ENCODE data around the gene NPR2. TPM values are rescaled to one million over a fixed set of nuclear protein-coding genes. Genes with fewer than 3 reads are reported as not detected.

Gene NPR2
- total and polyA plus RNA-seq, 2 of the 13 experiments (the other 11 are each of a cell fraction or from before 2014, with no cell fraction given), result 7.4 to 9.4 TPM

- TF ChIP-seq TCF12 (IDR thresholded peaks at IDR 0.05) (no peak), TCF12 (CRISPR knock-in tag; IDR thresholded peaks at IDR 0.05) (peak; percentile 61; the same call in 1 of the 2 replicates), ZFP36L2 (CRISPR knock-in tag; IDR thresholded peaks at IDR 0.05) (no peak), ZNF383 (CRISPR knock-in tag; IDR thresholded peaks at IDR 0.05; ENCODE audit: borderline replicate concordance) (no peak), IRF2 (CRISPR knock-in tag; IDR thresholded peaks at IDR 0.05) (peak; percentile 18; the same call in 1 of the 2 replicates), ZNF335 (CRISPR knock-in tag; IDR thresholded peaks at IDR 0.05) (no peak), HNRNPL (IDR thresholded peaks at IDR 0.05; ENCODE audit: low read depth, low read length) (0 out of 2 replicates have a peak, but pooled peaks have one; percentile 42), KMT2B (CRISPR knock-in tag; IDR thresholded peaks at IDR 0.05) (peak; percentile 41; the same call in 1 of the 2 replicates), SALL1 (CRISPR knock-in tag; IDR thresholded peaks at IDR 0.05) (peak; percentile 35), HNRNPLL (IDR thresholded peaks at IDR 0.05; ENCODE audit: low read depth, low read length, poor library complexity, severe bottlenecking) (peak; percentile 75), MYC (CRISPR knock-in tag; IDR thresholded peaks at IDR 0.05; ENCODE audit: borderline replicate concordance) (peak; percentile 85), AFF4 (CRISPR knock-in tag; IDR thresholded peaks at IDR 0.05) (peak; percentile 72; the same call in 1 of the 2 replicates), ZNF224 (CRISPR knock-in tag; IDR thresholded peaks at IDR 0.05) (0 out of 2 replicates have a peak, but pooled peaks have one; percentile 21), GPBP1L1 (CRISPR knock-in tag; IDR thresholded peaks at IDR 0.05) (no peak), ZNF878 (CRISPR knock-in tag; IDR thresholded peaks at IDR 0.05) (no peak), HDAC6 (IDR thresholded peaks at IDR 0.05; ENCODE audit: low read depth, low read length) (no peak), SMAD9 (CRISPR knock-in tag; IDR thresholded peaks at IDR 0.05) (peak; percentile 45; the same call in 1 of the 2 replicates), ZBTB49 (CRISPR knock-in tag; IDR thresholded peaks at IDR 0.05; ENCODE audit: borderline replicate concordance) (no peak), POLR2AphosphoS2 (IDR thresholded peaks at IDR 0.05; ENCODE audit: low read depth, low read length) (no peak)
- TF ChIP-seq, protein P1, sequence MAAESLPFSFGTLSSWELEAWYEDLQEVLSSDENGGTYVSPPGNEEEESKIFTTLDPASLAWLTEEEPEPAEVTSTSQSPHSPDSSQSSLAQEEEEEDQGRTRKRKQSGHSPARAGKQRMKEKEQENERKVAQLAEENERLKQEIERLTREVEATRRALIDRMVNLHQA (CRISPR knock-in tag; IDR thresholded peaks at IDR 0.05), result no peak
Observed at GRCh38 chr9:35756275-35757225, 34.8 kb upstream of the NPR2 start (continued).
